Duodenal mucosa (tissue), 2 donors: ENCODE data around the gene ETAA1.

Experiments used
- H3K27ac ChIP-seq: one replicate; pipeline ENCODE4 v1.7.0; 2013; ENCODE audit warnings: low read depth, low read length
- H3K27me3 ChIP-seq, 2 donors: one replicate each; pipeline ENCODE4 v1.7.0; 2013; ENCODE audit warnings: low read length in 2 of 2, control low read depth in 1 of 2; ENCODE audit not compliant: insufficient read depth in 2 of 2, control insufficient read depth in 1 of 2
- H3K36me3 ChIP-seq, 2 donors: one replicate each; pipeline ENCODE4 v1.7.0; 2013; ENCODE audit warnings: low read length in 2 of 2, control low read depth in 1 of 2; ENCODE audit not compliant: insufficient read depth in 2 of 2, control insufficient read depth in 1 of 2
- H3K4me1 ChIP-seq, 2 donors: one replicate each; pipeline ENCODE4 v1.7.0; 2013; ENCODE audit warnings: low read length in 2 of 2, control low read depth in 1 of 2; ENCODE audit not compliant: insufficient read depth in 2 of 2, control insufficient read depth in 1 of 2
- H3K4me3 ChIP-seq, 2 donors: one replicate each; pipeline ENCODE4 v1.7.0; 2013; ENCODE audit warnings: low read length in 2 of 2, low read depth in 1 of 2
- H3K9ac ChIP-seq, 2 donors: one replicate each; pipeline ENCODE4 v1.7.0; 2013; ENCODE audit warnings: low read length in 2 of 2, low read depth in 1 of 2
- H3K9me3 ChIP-seq, 2 donors: one replicate each; pipeline ENCODE4 v1.7.0; 2013; ENCODE audit warnings: low read length in 2 of 2, control low read depth in 1 of 2; ENCODE audit not compliant: control insufficient read depth in 1 of 2

ETAA1 gene

DNA sequence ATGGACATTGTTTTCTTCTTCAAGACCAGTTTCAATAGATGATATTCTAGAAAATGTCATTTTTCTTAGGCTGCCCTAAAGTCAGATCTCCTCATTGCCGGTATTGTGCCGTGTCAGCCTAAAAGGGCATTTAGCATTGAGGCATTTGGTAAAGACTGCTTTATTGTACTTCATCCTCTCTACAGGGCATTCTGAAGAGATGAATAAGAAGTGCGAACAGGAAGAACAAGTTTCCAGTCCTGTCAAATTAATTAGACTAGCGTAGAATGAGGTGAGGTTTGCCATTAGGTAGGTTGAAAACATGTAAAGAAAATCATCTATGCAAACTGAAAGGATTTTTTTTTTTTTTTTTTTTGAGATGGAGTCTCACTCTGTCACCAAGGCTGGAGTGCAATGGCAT lies 60.6 kb downstream of the ETAA1 start:
- Histone ChIP-seq H3K27me3 (no peaks in the 10 kb centered on the region), H3K36me3 (no peaks in the 10 kb centered on the region), H3K9me3 (no peaks in the 10 kb centered on the region), H3K4me1 (no peaks in the 10 kb centered on the region), H3K9ac (no peak overlapping the region), H3K27ac (no peak overlapping the region), H3K4me3 (no peak overlapping the region)

DNA sequence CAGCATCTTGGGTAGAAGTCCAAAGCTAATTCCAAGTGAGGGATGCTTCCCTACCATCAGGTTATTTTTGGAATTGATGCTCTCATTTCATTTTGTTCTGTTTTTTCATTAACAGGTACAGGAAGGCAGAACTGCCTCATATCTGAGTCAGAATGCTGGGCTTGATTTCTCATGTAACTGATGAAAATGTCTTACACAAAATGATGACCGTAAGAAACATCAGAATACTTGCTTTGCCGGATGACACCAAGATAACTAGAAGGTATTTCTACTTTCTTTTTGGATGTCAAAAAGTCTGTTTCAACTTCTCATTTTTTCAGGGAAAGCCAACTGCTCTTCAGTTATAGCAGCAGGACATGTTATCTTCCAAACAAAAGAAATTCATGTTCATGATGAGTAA lies 62.6 kb downstream of the ETAA1 start:
- Histone ChIP-seq H3K4me1 (no peaks in the 10 kb centered on the region), H3K9ac (no peak overlapping the region), H3K4me3 (no peak overlapping the region), H3K27ac (no peak overlapping the region), H3K36me3 (no peaks in the 10 kb centered on the region), H3K27me3 (no peaks in the 10 kb centered on the region), H3K9me3 (no peaks in the 10 kb centered on the region)
